ENCODE measurements around the gene C6orf89. TPM values are rescaled to one million over a fixed set of nuclear protein-coding genes. Genes with fewer than 3 reads are reported as not detected.

C6orf89 gene
- polyA plus RNA-seq, 1 donor from 2014 or later, result 24.6 TPM

- Histone ChIP-seq H3K9me2 (ENCODE audit: insufficient read depth, low read length) (no peaks in the 10 kb centered on the region), H3K4me3 (ENCODE audit: low read length) (no peak overlapping the region), H3K27ac (ENCODE audit: low read length) (no peak overlapping the region), H2AFZ (ENCODE audit: low read depth, low read length) (no peak overlapping the region), H3K4me2 (ENCODE audit: low read length) (no peak overlapping the region), H4K20me1 (ENCODE audit: insufficient read depth) (no peaks in the 10 kb centered on the region), H3K9ac (ENCODE audit: low read length) (no peak overlapping the region), H3K9me3 (ENCODE audit: low read length) (no peaks in the 10 kb centered on the region), H3K36me3 (ENCODE audit: insufficient read depth, low read length) (peaks cover 7% of the 10 kb centered on the region), H3F3A (ENCODE audit: insufficient read depth, low read length, poor library complexity, severe bottlenecking) (no peaks in the 10 kb centered on the region), H3K79me2 (replicated peaks; ENCODE audit: insufficient read depth, low read length) (no peaks in the 10 kb centered on the region), H3K27me3 (ENCODE audit: insufficient read depth, low read depth, low read length) (no peaks in the 10 kb centered on the region)
- TF ChIP-seq, protein P1, sequence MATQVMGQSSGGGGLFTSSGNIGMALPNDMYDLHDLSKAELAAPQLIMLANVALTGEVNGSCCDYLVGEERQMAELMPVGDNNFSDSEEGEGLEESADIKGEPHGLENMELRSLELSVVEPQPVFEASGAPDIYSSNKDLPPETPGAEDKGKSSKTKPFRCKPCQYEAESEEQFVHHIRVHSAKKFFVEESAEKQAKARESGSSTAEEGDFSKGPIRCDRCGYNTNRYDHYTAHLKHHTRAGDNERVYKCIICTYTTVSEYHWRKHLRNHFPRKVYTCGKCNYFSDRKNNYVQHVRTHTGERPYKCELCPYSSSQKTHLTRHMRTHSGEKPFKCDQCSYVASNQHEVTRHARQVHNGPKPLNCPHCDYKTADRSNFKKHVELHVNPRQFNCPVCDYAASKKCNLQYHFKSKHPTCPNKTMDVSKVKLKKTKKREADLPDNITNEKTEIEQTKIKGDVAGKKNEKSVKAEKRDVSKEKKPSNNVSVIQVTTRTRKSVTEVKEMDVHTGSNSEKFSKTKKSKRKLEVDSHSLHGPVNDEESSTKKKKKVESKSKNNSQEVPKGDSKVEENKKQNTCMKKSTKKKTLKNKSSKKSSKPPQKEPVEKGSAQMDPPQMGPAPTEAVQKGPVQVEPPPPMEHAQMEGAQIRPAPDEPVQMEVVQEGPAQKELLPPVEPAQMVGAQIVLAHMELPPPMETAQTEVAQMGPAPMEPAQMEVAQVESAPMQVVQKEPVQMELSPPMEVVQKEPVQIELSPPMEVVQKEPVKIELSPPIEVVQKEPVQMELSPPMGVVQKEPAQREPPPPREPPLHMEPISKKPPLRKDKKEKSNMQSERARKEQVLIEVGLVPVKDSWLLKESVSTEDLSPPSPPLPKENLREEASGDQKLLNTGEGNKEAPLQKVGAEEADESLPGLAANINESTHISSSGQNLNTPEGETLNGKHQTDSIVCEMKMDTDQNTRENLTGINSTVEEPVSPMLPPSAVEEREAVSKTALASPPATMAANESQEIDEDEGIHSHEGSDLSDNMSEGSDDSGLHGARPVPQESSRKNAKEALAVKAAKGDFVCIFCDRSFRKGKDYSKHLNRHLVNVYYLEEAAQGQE (IDR thresholded peaks at IDR 0.05; ENCODE audit: borderline replicate concordance), result no peak
- TF ChIP-seq RAD21 (conservative IDR thresholded peaks at IDR 0.05) (no peak), EP300 (conservative IDR thresholded peaks at IDR 0.05; ENCODE audit: poor library complexity, severe bottlenecking) (no peak)
Measured at GRCh38 chr6:36920546-36920945, 34.8 kb downstream of the C6orf89 start.

- no peak overlapping the region for H3K4me2 ChIP-seq (ENCODE audit: low read length)
- no peak overlapping the region for H3K27ac ChIP-seq (ENCODE audit: low read length)
Measured at GRCh38 chr6:36924131-36924530, 38.4 kb downstream of the C6orf89 start.

More at GRCh38 chr6:36924131-36924530, 38.4 kb downstream of the C6orf89 start:
- Histone ChIP-seq H3F3A (ENCODE audit: insufficient read depth, low read length, poor library complexity, severe bottlenecking) (no peaks in the 10 kb centered on the region), H3K79me2 (replicated peaks; ENCODE audit: insufficient read depth, low read length) (no peaks in the 10 kb centered on the region), H3K4me3 (ENCODE audit: low read length) (no peak overlapping the region), H2AFZ (ENCODE audit: low read depth, low read length) (no peak overlapping the region), H4K20me1 (ENCODE audit: insufficient read depth) (no peaks in the 10 kb centered on the region), H3K9ac (ENCODE audit: low read length) (no peak overlapping the region), H3K9me3 (ENCODE audit: low read length) (no peaks in the 10 kb centered on the region), H3K36me3 (ENCODE audit: insufficient read depth, low read length) (peaks cover 7% of the 10 kb centered on the region), H3K9me2 (ENCODE audit: insufficient read depth, low read length) (no peaks in the 10 kb centered on the region), H3K27me3 (ENCODE audit: insufficient read depth, low read depth, low read length) (no peaks in the 10 kb centered on the region)
- no peak for TF ChIP-seq POLR2AphosphoS5 (IDR thresholded peaks at IDR 0.05)
- TF ChIP-seq, protein P1 (IDR thresholded peaks at IDR 0.05; ENCODE audit: borderline replicate concordance), result no peak
- no peak for TF ChIP-seq MXI1 (conservative IDR thresholded peaks at IDR 0.05; ENCODE audit: poor library complexity, severe bottlenecking)
- no peak for TF ChIP-seq SMC3 (conservative IDR thresholded peaks at IDR 0.05; ENCODE audit: poor library complexity)
- no peak for TF ChIP-seq RAD21 (conservative IDR thresholded peaks at IDR 0.05)
- no peak for TF ChIP-seq EP300 (conservative IDR thresholded peaks at IDR 0.05; ENCODE audit: poor library complexity, severe bottlenecking)
- TF ChIP-seq, protein P2, sequence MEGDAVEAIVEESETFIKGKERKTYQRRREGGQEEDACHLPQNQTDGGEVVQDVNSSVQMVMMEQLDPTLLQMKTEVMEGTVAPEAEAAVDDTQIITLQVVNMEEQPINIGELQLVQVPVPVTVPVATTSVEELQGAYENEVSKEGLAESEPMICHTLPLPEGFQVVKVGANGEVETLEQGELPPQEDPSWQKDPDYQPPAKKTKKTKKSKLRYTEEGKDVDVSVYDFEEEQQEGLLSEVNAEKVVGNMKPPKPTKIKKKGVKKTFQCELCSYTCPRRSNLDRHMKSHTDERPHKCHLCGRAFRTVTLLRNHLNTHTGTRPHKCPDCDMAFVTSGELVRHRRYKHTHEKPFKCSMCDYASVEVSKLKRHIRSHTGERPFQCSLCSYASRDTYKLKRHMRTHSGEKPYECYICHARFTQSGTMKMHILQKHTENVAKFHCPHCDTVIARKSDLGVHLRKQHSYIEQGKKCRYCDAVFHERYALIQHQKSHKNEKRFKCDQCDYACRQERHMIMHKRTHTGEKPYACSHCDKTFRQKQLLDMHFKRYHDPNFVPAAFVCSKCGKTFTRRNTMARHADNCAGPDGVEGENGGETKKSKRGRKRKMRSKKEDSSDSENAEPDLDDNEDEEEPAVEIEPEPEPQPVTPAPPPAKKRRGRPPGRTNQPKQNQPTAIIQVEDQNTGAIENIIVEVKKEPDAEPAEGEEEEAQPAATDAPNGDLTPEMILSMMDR (IDR thresholded peaks at IDR 0.05; ENCODE audit: poor library complexity, severe bottlenecking), result no peak
- TF ChIP-seq EZH2 (IDR thresholded peaks at IDR 0.05; ENCODE audit: borderline replicate concordance, insufficient read depth, low read length, poor library complexity, severe bottlenecking), result no peak
- no peak for TF ChIP-seq TAF1 (IDR thresholded peaks at IDR 0.05; ENCODE audit: low read depth)

Measured in neural cell (in vitro differentiated cells).